B cell (primary cell): ENCODE data around the gene MORC2. TPM values are rescaled to one million over a fixed set of nuclear protein-coding genes. Genes with fewer than 3 reads are reported as not detected.
A peak's percentile ranks its signal among the peaks of the same experiment; 100 is the strongest.

Experiments used
- ATAC-seq: fragments of 200-7000 bp; cut with Tn5 transposase; one replicate; pipeline ENCODE4 v1.10.0; 2021; ENCODE audit warnings: low read depth, mild to moderate bottlenecking, moderate number of reproducible peaks, moderate library complexity
- CTCF ChIA-PET: fragments of 350-600 bp; sonication (Branson Sonifier 250); formaldehyde crosslinking; loops from one replicate; lab custom pipeline; 2021; ENCODE audit warnings: antibody characterized with exemption, inconsistent platforms; lab: Charles Lee
- POLR2A ChIA-PET: fragments of 350-600 bp; sonication (Branson Sonifier 250); formaldehyde crosslinking; loops from one replicate; lab custom pipeline; 2021; ENCODE audit warnings: antibody characterized with exemption; lab: Charles Lee
- DNase-seq: peaks from one replicate; pipeline ENCODE4 v3.0.0; 2013
- H2AFZ ChIP-seq: 2 replicates; pipeline ENCODE4 v1.6.1; 2012; ENCODE audit warnings: mild to moderate bottlenecking, low read depth, low read length; ENCODE audit not compliant: insufficient read depth, poor library complexity, severe bottlenecking
- H3K27ac ChIP-seq, 2 donors: 1 replicate in 1 of 2; 2 replicates in 1 of 2; pipeline ENCODE4 v1.5.1; 2012 to 2013; ENCODE audit warnings: low read length in 2 of 2, mild to moderate bottlenecking in 2 of 2, moderate library complexity in 1 of 2
- H3K27me3 ChIP-seq, 4 experiments: fragments of 200-600 bp in 1 of 4; sonication (generic) in 1 of 4; replicated peaks in 1 of 4; 1 replicate in 2 of 4; 2 replicates in 2 of 4; pipeline versions ENCODE4 v1.6.1 to v1.7.0; 2013 to 2016; ENCODE audit warnings: low read length in 3 of 4, mild to moderate bottlenecking in 2 of 4, mixed read lengths in 1 of 4, moderate library complexity in 1 of 4; ENCODE audit not compliant: insufficient read depth in 4 of 4, control insufficient read depth in 3 of 4; ENCODE audit errors: control extremely low read depth in 1 of 4
- H3K36me3 ChIP-seq, 2 experiments: replicated peaks in 1 of 2; 1 replicate in 1 of 2; 2 replicates in 1 of 2; pipeline versions ENCODE4 v1.6.1 to v1.7.1; 2013; ENCODE audit warnings: low read length in 1 of 2; ENCODE audit not compliant: insufficient read depth in 2 of 2, control insufficient read depth in 1 of 2; ENCODE audit errors: control extremely low read depth in 1 of 2, extremely low read depth in 1 of 2
- H3K4me1 ChIP-seq, 2 donors: fragments of 200-600 bp in 1 of 2; sonication (generic) in 1 of 2; 1 replicate in 1 of 2; 2 replicates in 1 of 2; pipeline versions ENCODE4 v1.5.1 to v1.6.1; 2013 to 2017; ENCODE audit warnings: low read length in 2 of 2; ENCODE audit not compliant: control insufficient read depth in 2 of 2, insufficient read depth in 2 of 2
- H3K4me2 ChIP-seq: replicated peaks from 2 replicates; pipeline ENCODE3; 2012; ENCODE audit warnings: mild to moderate bottlenecking, low read depth, low read length; ENCODE audit not compliant: poor library complexity, severe bottlenecking
- H3K4me3 ChIP-seq, 5 experiments: fragments of 200-600 bp in 1 of 5; sonication (generic) in 1 of 5; 1 replicate in 3 of 5; 2 replicates in 2 of 5; pipeline versions ENCODE4 v1.5.1 to v1.7.0; 2011 to 2016; ENCODE audit warnings: low read length in 4 of 5, mild to moderate bottlenecking in 4 of 5, low read depth in 2 of 5, control low read depth in 1 of 5, moderate library complexity in 1 of 5; ENCODE audit not compliant: insufficient read depth in 1 of 5; ENCODE audit errors: control extremely low read depth in 1 of 5, extremely low read depth in 1 of 5
- H3K79me2 ChIP-seq: fragments of 200-600 bp; sonication (generic); one replicate; pipeline ENCODE4 v1.6.0; 2016; ENCODE audit warnings: low read length; ENCODE audit not compliant: control insufficient read depth, insufficient read depth
- H3K9ac ChIP-seq: fragments of 200-600 bp; sonication (generic); 2 replicates; pipeline ENCODE4 v1.6.1; 2017; ENCODE audit warnings: mild to moderate bottlenecking, low read length, moderate library complexity
- H3K9me3 ChIP-seq, 3 donors: one replicate each; pipeline versions ENCODE4 v1.6.1 to v1.7.1; 2013; ENCODE audit warnings: low read length in 2 of 3; ENCODE audit not compliant: control insufficient read depth in 2 of 3, insufficient read depth in 1 of 3; ENCODE audit errors: control extremely low read depth in 1 of 3
- H4K20me1 ChIP-seq: 2 replicates; pipeline ENCODE4 v1.6.0; 2012; ENCODE audit warnings: mild to moderate bottlenecking, low read length; ENCODE audit not compliant: insufficient read depth, control insufficient read depth, poor library complexity, severe bottlenecking
- H3K27ac Mint-ChIP-seq: one replicate; pipeline ENCODE4 v1.8.0; 2021; ENCODE audit warnings: mixed read lengths
- H3K27me3 Mint-ChIP-seq: one replicate; pipeline ENCODE4 v1.8.0; 2021; ENCODE audit warnings: mixed read lengths
- H3K4me1 Mint-ChIP-seq: one replicate; pipeline ENCODE4 v1.8.0; 2021; ENCODE audit warnings: mixed read lengths
- H3K4me3 Mint-ChIP-seq: one replicate; pipeline ENCODE4 v1.8.0; 2021; ENCODE audit warnings: mixed read lengths
- H3K9me3 Mint-ChIP-seq: one replicate; pipeline ENCODE4 v1.8.0; 2022; ENCODE audit warnings: mixed read lengths; ENCODE audit not compliant: insufficient read depth
- CTCF ChIP-seq: fragments of 200-600 bp; IDR thresholded peaks from one replicate; pipeline ENCODE4 v1.8.0; 2022; ENCODE audit warnings: antibody characterized with exemption, mild to moderate bottlenecking
- EZH2 ChIP-seq: IDR thresholded peaks from 2 replicates; pipeline ENCODE4 v1.6.1; 2012; ENCODE audit warnings: borderline replicate concordance, low read depth, mild to moderate bottlenecking, moderate library complexity, low read length; ENCODE audit not compliant: insufficient read depth, poor library complexity, severe bottlenecking
- WGBS: methylation state at CpG from one replicate; pipeline ENCODE4 v1.1.5; 2013; ENCODE audit warnings: missing lambda C conversion rate; ENCODE audit not compliant: insufficient coverage; 5-methylcytosine and 5-hydroxymethylcytosine counted together
- intact Hi-C: fragments of 100-400 bp; cut with micrococcal nuclease; formaldehyde crosslinking; loops from one replicate; pipeline ENCODE4 v1.10.0; 2022
- polyA plus RNA-seq: library from polyadenylated mRNA; depleted of rRNA; stranded (reverse); fragments of >200 nt; gene quantifications from 2 replicates; pipeline ENCODE4 v1.2.3, GENCODE V29; 2012
- total RNA-seq, 2 donors: library from RNA; stranded (reverse); fragments of 120-200 nt in 1 of 2; gene quantifications; 1 replicate in 1 of 2; 2 replicates in 1 of 2; pipeline versions ENCODE4 v1.2.3 to v1.2.4, GENCODE V29; 2013 to 2022

MORC2 gene
- total and polyA plus RNA-seq, 2 donors (not counting 1 experiment from before 2014, with no cell fraction given), result 10.1 to 25.0 TPM

DNA sequence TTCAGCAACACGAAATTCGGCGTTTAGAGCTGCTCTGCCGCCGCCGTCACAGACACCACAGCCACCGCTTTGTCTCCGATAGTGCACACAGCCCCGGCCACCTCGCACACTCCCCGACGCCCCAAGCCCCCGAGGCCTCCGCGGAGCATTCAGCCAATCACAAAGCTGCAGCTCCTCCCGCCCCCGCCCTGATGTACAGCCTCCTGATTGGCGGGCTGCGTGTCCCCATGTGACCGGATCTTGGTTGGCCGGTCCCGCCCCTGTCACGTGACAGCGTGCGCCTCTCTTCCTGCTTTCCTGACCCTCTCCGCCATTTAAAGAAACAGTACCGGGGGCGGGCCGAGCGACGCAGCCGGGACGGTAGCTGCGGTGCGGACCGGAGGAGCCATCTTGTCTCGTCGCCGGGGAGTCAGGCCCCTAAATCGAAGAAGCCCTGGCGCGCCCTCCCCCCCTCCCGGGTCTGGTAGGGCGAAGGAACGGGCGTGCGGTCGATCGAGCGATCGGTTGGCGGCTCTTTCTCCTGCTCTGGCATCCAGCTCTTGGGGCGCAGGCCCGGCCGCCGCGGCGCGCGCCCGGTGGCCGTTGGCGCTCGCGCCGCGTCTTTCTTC, 454 bp upstream of the MORC2 start, which contains the start of gene TUG1:
Gene TUG1 (plus strand): TSS at position 342 of the 608 bp plus-strand sequence.
- peak within 1 kb of the TSS; percentile 98 for H3K4me3 Mint-ChIP-seq
- CTCF ChIA-PET, result interaction anchor here (1.0 to 3.8 kb wide), 7 partner anchors 14 to 336 kb away, joined by 3 to 18 read pairs (median 4); partner anchors contain the start of gene SELENOM
- H3K27me3 Mint-ChIP-seq, result no peaks in the 10 kb centered on the region
- Histone ChIP-seq H3K4me2 (peak within 1 kb of the TSS; percentile 86), H3K4me3 (peak within 1 kb of the TSS; percentile 74 to 88 (median 82)), H3K27me3 (no peaks in the 10 kb centered on the region), H3K79me2 (peaks cover 51% of the 10 kb centered on the region), H3K27ac (peak within 1 kb of the TSS; percentile 90 to 94), H2AFZ (peak within 1 kb of the TSS; percentile 88), H3K9me3 (peaks cover 6 to 35% (median 12%) of the 10 kb centered on the region in 3 donors), H3K4me1 (peaks cover 19 to 20% of the 10 kb centered on the region in 2 donors), H4K20me1 (peaks cover 38% of the 10 kb centered on the region), H3K36me3 (peaks cover 2 to 33% of the 10 kb centered on the region in 2 experiments), H3K9ac (peak within 1 kb of the TSS; percentile 92)
- ATAC-seq, result peak; percentile 91
- intact Hi-C loops, result loop anchor here (1.0 to 10.0 kb wide), 13 partner anchors 47 to 1132 kb away; partner anchors contain the start of genes ASCC2, DRG1, LIMK2 and MTFP1
- WGBS, result under 1% methylated on average over 67 of the region's 67 CpGs
- H3K27ac Mint-ChIP-seq, result peak within 1 kb of the TSS; percentile 99
- H3K9me3 Mint-ChIP-seq, result peaks cover 23% of the 10 kb centered on the region
- peak; percentile 99 for DNase-seq
- TF ChIP-seq CTCF (no peak), EZH2 (no peak)
- POLR2A ChIA-PET, result interaction anchor here (0.6 to 2.0 kb wide), 8 partner anchors 16 to 1443 kb away, joined by 3 to 9 read pairs (median 6); partner anchors contain the start of genes PATZ1, RNF185 and RTCB
- peaks cover 60% of the 10 kb centered on the region for H3K4me1 Mint-ChIP-seq

GRCh38 chr22:30964858-30965257, 3.7 kb downstream of the MORC2 start:
- H4K20me1 ChIP-seq, result peaks cover 1% of the 10 kb centered on the region
- WGBS, result 100% methylated on average over 2 of the region's 4 CpGs
- ChIA-PET POLR2A (no interaction called here), CTCF (no interaction called here)
- peaks cover 24% of the 10 kb centered on the region for H3K79me2 ChIP-seq
- no peak overlapping the region for H2AFZ ChIP-seq
- peaks cover 3% of the 10 kb centered on the region for H3K9me3 Mint-ChIP-seq
- H3K9me3 ChIP-seq, result peaks cover 0 to 6% (median 0%) of the 10 kb centered on the region in 3 donors
- no peak overlapping the region for H3K4me3 Mint-ChIP-seq
- no peaks in the 10 kb centered on the region for H3K27me3 Mint-ChIP-seq
- intact Hi-C loops, result loop anchor here (5.0 to 10.0 kb wide), 3 partner anchors 670 to 1128 kb away; partner anchors contain the start of genes ASCC2 and YWHAH
- no peak overlapping the region for H3K27ac Mint-ChIP-seq
- no peak overlapping the region for H3K27ac ChIP-seq
- H3K4me3 ChIP-seq, result no peak overlapping the region
- H3K27me3 ChIP-seq, result no peaks in the 10 kb centered on the region
- peaks cover 5 to 8% of the 10 kb centered on the region in 2 donors for H3K4me1 ChIP-seq
- H3K36me3 ChIP-seq, result peaks cover 0 to 2% of the 10 kb centered on the region in 2 experiments
- ATAC-seq (no peak), DNase-seq (no peak)
- H3K9ac ChIP-seq, result no peak overlapping the region
- peaks cover 27% of the 10 kb centered on the region for H3K4me1 Mint-ChIP-seq
- no peak overlapping the region for H3K4me2 ChIP-seq
- TF ChIP-seq CTCF (no peak), EZH2 (no peak)
